Epithelial cell of esophagus (primary cell): ENCODE data around the gene OLFML3.

Source experiments
- DNase-seq: peaks from one replicate; pipeline ENCODE4 v3.0.0; 2010; ENCODE audit warnings: low read depth
- H3K4me3 ChIP-seq: 2 replicates; pipeline ENCODE4 v1.5.1; 2011; ENCODE audit warnings: mild to moderate bottlenecking, low read length, control low read depth
- CTCF ChIP-seq: IDR thresholded peaks from 2 replicates; pipeline ENCODE4 v1.5.1; 2011; ENCODE audit warnings: low read depth, mild to moderate bottlenecking, low read length, control low read depth, inconsistent platforms; ENCODE audit not compliant: insufficient read depth; ENCODE audit errors: missing control alignments

OLFML3 gene

GRCh38 chr1:113982949-113983348 lies 3.7 kb downstream of the OLFML3 start:
- no peak overlapping the region for H3K4me3 ChIP-seq
- no peak for TF ChIP-seq CTCF
- DNase-seq: no peak

GRCh38 chr1:113983391-113983790 lies 4.1 kb downstream of the OLFML3 start:
- no peak for TF ChIP-seq CTCF
- H3K4me3 ChIP-seq: no peak overlapping the region

GRCh38 chr1:113983826-113984225 lies 4.6 kb downstream of the OLFML3 start:
- DNase-seq: peak; percentile 51
- TF ChIP-seq CTCF: no peak
- no peak overlapping the region for H3K4me3 ChIP-seq

More at GRCh38 chr1:113983391-113983790, 4.1 kb downstream of the OLFML3 start:
- DNase-seq: no peak

GRCh38 chr1:113984710-113985109 lies 5.4 kb downstream of the OLFML3 start:
- TF ChIP-seq CTCF: no peak

GRCh38 chr1:113986802-113987201 lies 7.5 kb downstream of the OLFML3 start:
- DNase-seq: no peak
- no peak overlapping the region for H3K4me3 ChIP-seq
- TF ChIP-seq CTCF: no peak

More at GRCh38 chr1:113984710-113985109, 5.4 kb downstream of the OLFML3 start:
- DNase-seq: no peak
- H3K4me3 ChIP-seq: no peak overlapping the region

GRCh38 chr1:113987259-113987658 lies 8.0 kb downstream of the OLFML3 start:
- DNase-seq: peak; percentile 15
- no peak for TF ChIP-seq CTCF
- H3K4me3 ChIP-seq: no peak overlapping the region

- no peak for DNase-seq
- H3K4me3 ChIP-seq: no peak overlapping the region
- TF ChIP-seq CTCF: no peak
Measured at GRCh38 chr1:113990530-113990929, 11.3 kb downstream of the OLFML3 start.
